Measurements from ENCODE around the gene ZNF883. TPM values are rescaled to one million over a fixed set of nuclear protein-coding genes. Genes with fewer than 3 reads are reported as not detected.
A peak's percentile ranks its signal among the peaks of the same experiment; 100 is the strongest.

ZNF883 gene
- total and polyA plus RNA-seq, 10 donors, result 0.61 to 3.2 (median 1.2) TPM

DNA sequence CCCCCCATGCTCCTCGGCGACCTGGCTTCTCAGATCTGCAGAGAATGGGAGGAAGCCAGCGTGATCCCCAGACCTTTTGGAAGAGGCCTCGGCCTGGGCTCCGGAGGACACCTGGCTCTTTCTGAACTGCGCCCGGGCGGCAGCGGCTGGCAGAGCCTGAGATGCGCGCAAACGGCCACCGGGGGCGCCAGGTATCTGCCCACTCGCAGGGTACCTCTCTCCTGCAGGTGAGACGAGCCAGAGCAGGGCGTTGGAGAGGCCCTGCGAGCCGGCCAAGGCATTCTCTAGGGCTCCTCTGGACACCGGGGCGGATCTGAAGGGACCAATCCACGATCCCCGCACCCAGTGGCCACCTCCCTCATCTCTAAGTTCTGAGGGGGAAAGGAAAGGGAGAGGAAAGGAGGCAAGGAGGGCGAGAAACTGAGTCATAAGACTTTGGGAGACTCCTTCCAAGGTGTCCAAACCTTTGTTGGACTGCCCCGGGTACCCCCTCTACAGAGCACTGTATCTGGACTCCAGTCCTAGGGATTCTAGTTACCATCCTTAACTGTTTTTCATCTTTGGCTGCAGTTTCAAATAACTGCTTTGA lies 66.3 kb downstream of the ZNF883 start:
- 32 to 50% (median 47%) methylated on average over 10 to 25 of the region's 25 CpGs for WGBS, 5 donors
- no peaks in the 10 kb centered on the region for H3K36me3 ChIP-seq
- intact Hi-C loops (cut with DNase I; ENCODE audit: low total_unique reads), result no loop called here
- DNase-seq, result no peak
- no peak overlapping the region for H3K27ac ChIP-seq
- TF ChIP-seq, protein P1, sequence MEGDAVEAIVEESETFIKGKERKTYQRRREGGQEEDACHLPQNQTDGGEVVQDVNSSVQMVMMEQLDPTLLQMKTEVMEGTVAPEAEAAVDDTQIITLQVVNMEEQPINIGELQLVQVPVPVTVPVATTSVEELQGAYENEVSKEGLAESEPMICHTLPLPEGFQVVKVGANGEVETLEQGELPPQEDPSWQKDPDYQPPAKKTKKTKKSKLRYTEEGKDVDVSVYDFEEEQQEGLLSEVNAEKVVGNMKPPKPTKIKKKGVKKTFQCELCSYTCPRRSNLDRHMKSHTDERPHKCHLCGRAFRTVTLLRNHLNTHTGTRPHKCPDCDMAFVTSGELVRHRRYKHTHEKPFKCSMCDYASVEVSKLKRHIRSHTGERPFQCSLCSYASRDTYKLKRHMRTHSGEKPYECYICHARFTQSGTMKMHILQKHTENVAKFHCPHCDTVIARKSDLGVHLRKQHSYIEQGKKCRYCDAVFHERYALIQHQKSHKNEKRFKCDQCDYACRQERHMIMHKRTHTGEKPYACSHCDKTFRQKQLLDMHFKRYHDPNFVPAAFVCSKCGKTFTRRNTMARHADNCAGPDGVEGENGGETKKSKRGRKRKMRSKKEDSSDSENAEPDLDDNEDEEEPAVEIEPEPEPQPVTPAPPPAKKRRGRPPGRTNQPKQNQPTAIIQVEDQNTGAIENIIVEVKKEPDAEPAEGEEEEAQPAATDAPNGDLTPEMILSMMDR (IDR thresholded peaks at IDR 0.05 in 8 of 11, conservative IDR thresholded peaks at IDR 0.05 in 3 of 11), result no peak
- TF ChIP-seq POLR2AphosphoS5 (IDR thresholded peaks at IDR 0.05) (no peak), POLR2A (IDR thresholded peaks at IDR 0.05) (no peak)
- peaks cover 0 to 20% (median 0%) of the 10 kb centered on the region in 7 donors for H3K27me3 ChIP-seq (replicated peaks in 1 of 7)
- H3K9me3 ChIP-seq, result peaks cover 0 to 48% (median 20%) of the 10 kb centered on the region in 8 donors
- no peaks in the 10 kb centered on the region for H3K4me1 ChIP-seq
- H3K4me3 ChIP-seq, result no peak overlapping the region

DNA sequence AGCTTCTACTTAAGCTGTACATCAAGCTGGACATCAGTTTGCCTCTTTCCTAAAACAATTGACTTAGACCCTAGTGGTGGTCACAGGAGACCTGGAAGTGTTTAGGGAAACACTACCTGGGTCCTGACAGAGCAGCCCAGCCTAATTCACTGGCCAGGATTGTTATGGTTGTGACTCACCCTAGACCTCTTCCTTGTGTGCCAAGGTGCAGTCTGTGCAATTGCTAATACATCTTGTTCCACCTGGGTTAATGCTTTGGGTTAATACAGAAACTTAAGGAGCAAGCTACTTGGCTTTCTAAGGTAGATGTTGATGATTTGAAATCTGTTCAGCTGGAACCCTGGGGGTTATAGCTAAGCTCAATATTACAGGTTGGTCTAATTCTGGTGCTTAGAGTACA lies 72.6 kb downstream of the ZNF883 start:
- intact Hi-C loops (cut with DNase I; ENCODE audit: low total_unique reads), result no loop called here
- TF ChIP-seq, protein P1 (IDR thresholded peaks at IDR 0.05 in 8 of 11, conservative IDR thresholded peaks at IDR 0.05 in 3 of 11), result no peak
- no peak for TF ChIP-seq POLR2AphosphoS5 (IDR thresholded peaks at IDR 0.05)
- no peak for TF ChIP-seq POLR2A (IDR thresholded peaks at IDR 0.05)

DNA sequence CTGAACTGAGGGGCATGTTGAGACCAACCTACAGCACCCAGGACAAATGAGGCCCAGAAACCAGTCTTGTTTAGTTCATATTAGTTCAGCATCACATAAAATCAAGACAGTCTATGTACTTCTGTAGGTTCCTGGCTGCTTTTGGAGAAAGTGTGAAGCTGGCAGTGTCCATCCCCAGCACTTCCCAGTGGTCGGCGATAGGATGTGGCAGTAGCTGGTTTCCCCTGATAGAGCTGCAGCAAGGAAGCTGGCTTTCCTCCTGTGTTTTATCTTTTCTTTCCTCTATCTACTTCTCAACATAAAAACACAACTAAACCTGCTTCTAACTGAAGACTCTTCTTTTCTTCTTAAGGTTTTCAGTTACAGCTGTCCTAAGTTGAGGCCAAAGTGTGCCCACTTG lies 78.3 kb downstream of the ZNF883 start:
- Histone ChIP-seq H3K27me3 (replicated peaks in 1 of 7) (peaks cover 0 to 61% (median 0%) of the 10 kb centered on the region in 7 donors), H3K4me1 (no peaks in the 10 kb centered on the region), H3K4me3 (no peak overlapping the region), H3K27ac (no peak overlapping the region), H3K9me3 (no peaks in the 10 kb centered on the region), H3K36me3 (no peaks in the 10 kb centered on the region)
- no peak for DNase-seq
- 16 to 48% (median 37%) methylated on average over 2 of the region's 2 CpGs for WGBS, 5 donors
- no peak for TF ChIP-seq POLR2A (IDR thresholded peaks at IDR 0.05)
- TF ChIP-seq, protein P1 (IDR thresholded peaks at IDR 0.05 in 8 of 11, conservative IDR thresholded peaks at IDR 0.05 in 3 of 11), result no peak
- no peak for TF ChIP-seq POLR2AphosphoS5 (IDR thresholded peaks at IDR 0.05)
- intact Hi-C loops (cut with DNase I; ENCODE audit: low total_unique reads), result no loop called here

More for the DNA sequence above, 72.6 kb downstream of the ZNF883 start:
- DNase-seq, result no peak
- no peaks in the 10 kb centered on the region for H3K36me3 ChIP-seq
- H3K27ac ChIP-seq, result no peak overlapping the region
- H3K27me3 ChIP-seq (replicated peaks in 1 of 7), result peaks cover 0 to 49% (median 4%) of the 10 kb centered on the region in 7 donors
- no peak overlapping the region for H3K4me3 ChIP-seq
- no peaks in the 10 kb centered on the region for H3K4me1 ChIP-seq
- H3K9me3 ChIP-seq, result peaks cover 0 to 5% (median 0%) of the 10 kb centered on the region in 8 donors

DNA sequence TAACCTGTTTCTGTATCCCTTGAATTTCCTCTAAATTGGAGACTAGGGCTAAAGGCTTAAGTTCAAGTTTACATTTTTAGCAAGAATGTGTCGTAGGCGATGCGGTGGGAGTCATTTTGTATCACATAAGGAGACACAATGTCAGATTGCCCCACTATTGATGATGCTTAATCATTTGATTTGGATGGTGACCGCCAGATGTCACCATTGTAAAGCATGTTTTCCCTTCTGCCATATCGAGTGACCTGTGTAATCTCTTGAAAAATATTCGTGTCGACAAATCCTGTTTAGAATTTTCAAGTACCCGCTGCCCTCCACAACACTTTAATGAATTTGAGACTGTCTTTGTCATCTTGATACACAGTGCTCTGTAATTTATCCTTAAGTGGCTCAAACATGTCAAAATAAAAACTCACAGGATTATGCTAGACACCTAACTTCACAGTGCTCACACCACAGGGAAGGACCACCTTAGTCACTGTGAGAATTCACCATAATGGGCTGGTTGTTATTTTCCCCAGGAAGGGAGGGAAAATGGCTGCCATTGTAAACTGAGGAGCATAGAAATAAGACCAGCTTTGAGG lies 86.8 kb downstream of the ZNF883 start:
- intact Hi-C loops (cut with DNase I; ENCODE audit: low total_unique reads), result no loop called here
- 30 to 44% (median 32%) methylated on average over 8 of the region's 8 CpGs for WGBS, 5 donors

More for the DNA sequence above, 86.8 kb downstream of the ZNF883 start:
- DNase-seq, result no peak
- TF ChIP-seq POLR2AphosphoS5 (IDR thresholded peaks at IDR 0.05) (no peak), POLR2A (IDR thresholded peaks at IDR 0.05) (no peak)
- TF ChIP-seq, protein P1 (IDR thresholded peaks at IDR 0.05 in 8 of 11, conservative IDR thresholded peaks at IDR 0.05 in 3 of 11), result peak in 7 of 11 experiments; percentile 10 to 28 (median 19)
- H3K36me3 ChIP-seq, result no peaks in the 10 kb centered on the region
- H3K4me3 ChIP-seq, result no peak overlapping the region
- no peaks in the 10 kb centered on the region for H3K9me3 ChIP-seq
- peaks cover 0 to 14% (median 0%) of the 10 kb centered on the region in 7 donors for H3K27me3 ChIP-seq (replicated peaks in 1 of 7)
- H3K4me1 ChIP-seq, result no peaks in the 10 kb centered on the region
- no peak overlapping the region for H3K27ac ChIP-seq
